ENCODE measurements around the gene BMPR1A.

Gene BMPR1A

DNA sequence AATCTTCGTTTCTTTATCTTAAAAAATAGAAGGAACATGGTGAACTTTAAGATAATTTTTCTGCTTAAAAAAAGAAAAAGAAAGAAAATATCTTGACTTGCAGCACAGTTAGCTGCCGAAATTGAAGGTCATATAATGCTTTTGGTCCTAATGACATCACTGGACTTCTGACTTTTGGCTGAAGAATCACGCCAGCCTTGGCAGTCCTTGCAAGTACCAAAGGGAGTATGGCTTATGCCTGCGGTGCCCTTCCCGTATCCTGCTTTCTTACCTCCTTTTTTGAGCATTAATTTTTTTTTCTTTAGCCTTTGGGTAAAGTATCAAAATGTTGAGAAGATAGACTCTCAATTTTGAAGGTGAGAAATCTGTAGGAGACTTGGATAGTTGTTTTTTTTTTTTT lies 7.0 kb downstream of the BMPR1A start:
- H3F3A ChIP-seq (ENCODE audit: low read depth) = no peaks in the 10 kb centered on the region
- no peak overlapping the region for H2AFZ ChIP-seq (ENCODE audit: low read length)
- no peak overlapping the region for H3K4me2 ChIP-seq (ENCODE audit: low read depth, low read length, poor library complexity, severe bottlenecking)
- no peaks in the 10 kb centered on the region for H3K36me3 ChIP-seq (ENCODE audit: insufficient read depth, low read length)
- H3K9me3 ChIP-seq (ENCODE audit: insufficient read depth, low read depth, low read length) = no peaks in the 10 kb centered on the region
- H4K20me1 ChIP-seq (ENCODE audit: insufficient read depth, low read length, poor library complexity, severe bottlenecking) = no peaks in the 10 kb centered on the region
- peaks cover 50% of the 10 kb centered on the region for H3K27me3 ChIP-seq (ENCODE audit: insufficient read depth, low read length, poor library complexity, severe bottlenecking)
- no peak overlapping the region for H3K4me3 ChIP-seq (ENCODE audit: low read length, poor library complexity, severe bottlenecking)
- H3K9ac ChIP-seq (ENCODE audit: low read depth, low read length, poor library complexity, severe bottlenecking) = no peak overlapping the region
- TF ChIP-seq, protein P1, sequence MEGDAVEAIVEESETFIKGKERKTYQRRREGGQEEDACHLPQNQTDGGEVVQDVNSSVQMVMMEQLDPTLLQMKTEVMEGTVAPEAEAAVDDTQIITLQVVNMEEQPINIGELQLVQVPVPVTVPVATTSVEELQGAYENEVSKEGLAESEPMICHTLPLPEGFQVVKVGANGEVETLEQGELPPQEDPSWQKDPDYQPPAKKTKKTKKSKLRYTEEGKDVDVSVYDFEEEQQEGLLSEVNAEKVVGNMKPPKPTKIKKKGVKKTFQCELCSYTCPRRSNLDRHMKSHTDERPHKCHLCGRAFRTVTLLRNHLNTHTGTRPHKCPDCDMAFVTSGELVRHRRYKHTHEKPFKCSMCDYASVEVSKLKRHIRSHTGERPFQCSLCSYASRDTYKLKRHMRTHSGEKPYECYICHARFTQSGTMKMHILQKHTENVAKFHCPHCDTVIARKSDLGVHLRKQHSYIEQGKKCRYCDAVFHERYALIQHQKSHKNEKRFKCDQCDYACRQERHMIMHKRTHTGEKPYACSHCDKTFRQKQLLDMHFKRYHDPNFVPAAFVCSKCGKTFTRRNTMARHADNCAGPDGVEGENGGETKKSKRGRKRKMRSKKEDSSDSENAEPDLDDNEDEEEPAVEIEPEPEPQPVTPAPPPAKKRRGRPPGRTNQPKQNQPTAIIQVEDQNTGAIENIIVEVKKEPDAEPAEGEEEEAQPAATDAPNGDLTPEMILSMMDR (conservative IDR thresholded peaks at IDR 0.05; ENCODE audit: low read length) = no peak
- no peak for TF ChIP-seq EZH2phosphoT487 (IDR thresholded peaks at IDR 0.05; ENCODE audit: borderline replicate concordance)
- H3K9me2 ChIP-seq (replicated peaks; ENCODE audit: low read depth, low read length) = no peaks in the 10 kb centered on the region
- no peaks in the 10 kb centered on the region for H3K4me1 ChIP-seq (ENCODE audit: insufficient read depth, low read length, poor library complexity, severe bottlenecking)
- no peaks in the 10 kb centered on the region for H3K79me2 ChIP-seq (ENCODE audit: insufficient read depth, low read length)

DNA sequence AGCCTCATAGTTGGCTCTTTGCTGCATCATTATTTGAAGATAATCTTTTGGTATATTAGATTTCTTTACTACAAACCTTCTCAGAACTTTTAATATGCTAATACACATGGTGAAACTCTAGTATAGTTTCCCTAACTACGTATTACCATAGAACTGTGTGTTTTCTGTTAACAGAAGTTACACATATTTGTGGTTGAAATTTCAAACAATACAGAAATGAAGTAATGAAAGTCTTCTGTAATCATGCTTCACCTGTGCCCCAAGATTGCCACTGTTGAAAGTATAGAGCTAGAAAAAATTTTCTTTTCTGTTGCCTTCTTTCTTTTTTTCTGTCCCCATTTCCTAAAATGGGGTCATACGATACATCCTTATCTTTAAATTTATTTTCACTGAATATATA lies 9.1 kb downstream of the BMPR1A start:
- no peaks in the 10 kb centered on the region for H3F3A ChIP-seq (ENCODE audit: low read depth)
- H4K20me1 ChIP-seq (ENCODE audit: insufficient read depth, low read length, poor library complexity, severe bottlenecking) = no peaks in the 10 kb centered on the region
- no peak overlapping the region for H3K9ac ChIP-seq (ENCODE audit: low read depth, low read length, poor library complexity, severe bottlenecking)
- no peaks in the 10 kb centered on the region for H3K9me3 ChIP-seq (ENCODE audit: insufficient read depth, low read depth, low read length)
- H3K27me3 ChIP-seq (ENCODE audit: insufficient read depth, low read length, poor library complexity, severe bottlenecking) = peaks cover 40% of the 10 kb centered on the region
- no peak overlapping the region for H3K4me2 ChIP-seq (ENCODE audit: low read depth, low read length, poor library complexity, severe bottlenecking)
- no peaks in the 10 kb centered on the region for H3K4me1 ChIP-seq (ENCODE audit: insufficient read depth, low read length, poor library complexity, severe bottlenecking)
- H3K9me2 ChIP-seq (replicated peaks; ENCODE audit: low read depth, low read length) = no peaks in the 10 kb centered on the region
- H3K4me3 ChIP-seq (ENCODE audit: low read length, poor library complexity, severe bottlenecking) = no peak overlapping the region
- H3K36me3 ChIP-seq (ENCODE audit: insufficient read depth, low read length) = no peaks in the 10 kb centered on the region
- no peak for TF ChIP-seq EZH2phosphoT487 (IDR thresholded peaks at IDR 0.05; ENCODE audit: borderline replicate concordance)
- TF ChIP-seq, protein P1 (conservative IDR thresholded peaks at IDR 0.05; ENCODE audit: low read length) = no peak
- H2AFZ ChIP-seq (ENCODE audit: low read length) = no peak overlapping the region
- no peaks in the 10 kb centered on the region for H3K79me2 ChIP-seq (ENCODE audit: insufficient read depth, low read length)

DNA sequence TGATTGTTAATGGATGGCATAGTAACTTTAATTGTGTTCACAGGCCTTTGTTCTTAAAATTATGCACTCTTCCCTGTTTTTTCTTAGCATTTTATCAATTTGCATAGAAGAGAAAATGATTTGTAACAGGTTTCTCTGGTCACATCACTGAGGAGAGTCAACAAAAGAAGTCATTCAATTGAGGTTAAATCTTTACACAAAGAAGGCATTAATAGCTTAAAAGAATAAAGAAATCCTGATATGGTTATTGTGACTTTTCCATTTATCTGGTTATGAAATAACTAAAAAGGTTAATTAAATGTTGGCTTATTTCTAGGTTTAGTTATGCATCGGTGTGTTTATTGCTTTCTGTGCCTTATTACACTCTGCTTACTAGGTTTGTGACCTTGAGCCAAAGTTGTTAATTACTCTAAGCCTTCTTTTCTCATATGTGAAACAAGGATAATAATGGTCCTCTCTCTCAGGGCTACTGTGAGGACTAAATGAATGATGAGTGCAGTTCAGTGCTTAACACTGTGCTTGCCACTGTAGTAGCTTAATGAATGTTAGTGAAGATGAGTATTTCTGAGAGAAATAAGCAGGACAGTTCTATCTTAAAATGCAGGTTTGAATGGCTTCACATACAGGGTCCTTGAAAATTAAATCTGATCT lies 12.1 kb downstream of the BMPR1A start:
- Histone ChIP-seq H4K20me1 (ENCODE audit: insufficient read depth, low read length, poor library complexity, severe bottlenecking) (no peaks in the 10 kb centered on the region), H3F3A (ENCODE audit: low read depth) (no peaks in the 10 kb centered on the region), H3K27me3 (ENCODE audit: insufficient read depth, low read length, poor library complexity, severe bottlenecking) (peaks cover 25% of the 10 kb centered on the region), H3K4me1 (ENCODE audit: insufficient read depth, low read length, poor library complexity, severe bottlenecking) (no peaks in the 10 kb centered on the region), H2AFZ (ENCODE audit: low read length) (no peak overlapping the region), H3K9me2 (replicated peaks; ENCODE audit: low read depth, low read length) (no peaks in the 10 kb centered on the region), H3K4me3 (ENCODE audit: low read length, poor library complexity, severe bottlenecking) (no peak overlapping the region), H3K4me2 (ENCODE audit: low read depth, low read length, poor library complexity, severe bottlenecking) (no peak overlapping the region), H3K79me2 (ENCODE audit: insufficient read depth, low read length) (no peaks in the 10 kb centered on the region), H3K9me3 (ENCODE audit: insufficient read depth, low read depth, low read length) (no peaks in the 10 kb centered on the region), H3K9ac (ENCODE audit: low read depth, low read length, poor library complexity, severe bottlenecking) (no peak overlapping the region), H3K36me3 (ENCODE audit: insufficient read depth, low read length) (no peaks in the 10 kb centered on the region)
- no peak for TF ChIP-seq EZH2phosphoT487 (IDR thresholded peaks at IDR 0.05; ENCODE audit: borderline replicate concordance)
- TF ChIP-seq, protein P1 (conservative IDR thresholded peaks at IDR 0.05; ENCODE audit: low read length) = no peak

All from Loucy (cell line).